HG02763 (cell line): ENCODE measurements around the gene NEUROD2.

ENCODE experiments used
- ATAC-seq: cut with Tn5 transposase; IDR thresholded peaks from one replicate; pipeline ENCODE4 v1.9.1; 2021; ENCODE audit warnings: mild to moderate bottlenecking, moderate library complexity; ENCODE audit not compliant: unreplicated experiment

The NEUROD2 gene

DNA sequence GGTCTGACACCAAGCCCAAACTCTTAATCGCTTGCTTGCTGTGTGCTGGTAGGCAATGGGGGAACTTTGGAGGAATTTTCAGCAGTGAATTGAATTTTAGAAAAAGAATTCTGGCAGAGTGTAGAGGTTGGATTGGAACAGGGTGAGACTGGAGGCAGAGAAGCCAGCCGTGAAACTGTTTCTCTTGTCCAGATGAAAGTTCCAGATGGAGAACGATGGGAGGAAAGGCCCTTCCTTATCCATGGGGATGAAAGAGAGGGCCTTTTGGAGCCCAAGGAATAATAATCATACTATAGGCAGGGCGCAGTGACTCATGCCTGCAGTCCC, 26.0 kb downstream of the NEUROD2 start:
- ATAC-seq: no peak

DNA sequence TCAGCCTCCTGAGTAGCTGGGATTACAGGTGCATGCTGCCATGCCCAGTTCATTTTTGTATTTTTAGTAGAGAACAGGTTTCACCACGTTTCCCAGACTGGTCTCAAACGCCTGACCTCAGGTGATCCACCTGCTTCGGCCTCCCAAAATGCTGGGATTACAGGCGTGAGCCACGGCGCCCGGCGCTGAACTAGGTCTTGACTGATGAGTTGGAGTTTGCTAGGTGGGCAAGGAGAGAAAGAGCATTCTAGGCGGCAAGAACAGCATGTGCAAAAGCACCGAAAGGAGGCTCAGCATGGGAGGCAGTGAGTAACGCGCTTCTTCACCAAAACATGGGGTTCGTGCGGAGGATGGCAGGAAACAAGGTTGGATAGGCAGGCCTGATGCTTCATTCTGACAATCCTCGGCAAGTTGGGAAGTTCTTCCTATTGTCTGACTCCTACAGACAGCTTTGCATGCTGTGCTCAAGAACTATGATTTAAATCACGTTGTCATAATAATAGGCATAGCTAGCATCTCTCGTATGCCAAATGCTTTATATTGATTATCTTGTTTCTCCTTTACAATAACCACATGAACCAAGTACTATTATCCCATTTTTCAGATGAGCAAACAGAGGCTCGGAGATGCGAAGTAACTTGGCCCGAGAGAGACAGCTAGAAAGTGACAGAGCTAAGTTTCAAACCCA, 26.5 kb downstream of the NEUROD2 start:
- ATAC-seq: no peak

DNA sequence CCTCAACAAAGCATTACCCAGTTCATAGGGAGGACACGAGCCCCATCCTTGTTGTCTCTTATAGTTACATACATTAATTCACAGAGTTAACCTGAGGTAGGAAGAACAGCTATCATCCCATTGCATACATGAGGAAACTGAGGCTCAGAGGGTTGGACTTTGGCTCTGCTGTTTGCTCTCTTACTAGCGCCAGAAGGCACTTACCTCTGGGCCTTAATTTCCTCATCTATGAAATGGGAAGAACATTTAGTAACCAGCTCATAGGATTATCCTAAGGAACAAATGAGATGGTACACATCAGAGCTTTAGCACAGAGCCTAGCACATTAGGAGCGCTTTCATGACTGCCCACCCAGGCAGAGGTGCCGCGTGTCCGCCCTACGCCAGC, 27.6 kb downstream of the NEUROD2 start:
- no peak for ATAC-seq

DNA sequence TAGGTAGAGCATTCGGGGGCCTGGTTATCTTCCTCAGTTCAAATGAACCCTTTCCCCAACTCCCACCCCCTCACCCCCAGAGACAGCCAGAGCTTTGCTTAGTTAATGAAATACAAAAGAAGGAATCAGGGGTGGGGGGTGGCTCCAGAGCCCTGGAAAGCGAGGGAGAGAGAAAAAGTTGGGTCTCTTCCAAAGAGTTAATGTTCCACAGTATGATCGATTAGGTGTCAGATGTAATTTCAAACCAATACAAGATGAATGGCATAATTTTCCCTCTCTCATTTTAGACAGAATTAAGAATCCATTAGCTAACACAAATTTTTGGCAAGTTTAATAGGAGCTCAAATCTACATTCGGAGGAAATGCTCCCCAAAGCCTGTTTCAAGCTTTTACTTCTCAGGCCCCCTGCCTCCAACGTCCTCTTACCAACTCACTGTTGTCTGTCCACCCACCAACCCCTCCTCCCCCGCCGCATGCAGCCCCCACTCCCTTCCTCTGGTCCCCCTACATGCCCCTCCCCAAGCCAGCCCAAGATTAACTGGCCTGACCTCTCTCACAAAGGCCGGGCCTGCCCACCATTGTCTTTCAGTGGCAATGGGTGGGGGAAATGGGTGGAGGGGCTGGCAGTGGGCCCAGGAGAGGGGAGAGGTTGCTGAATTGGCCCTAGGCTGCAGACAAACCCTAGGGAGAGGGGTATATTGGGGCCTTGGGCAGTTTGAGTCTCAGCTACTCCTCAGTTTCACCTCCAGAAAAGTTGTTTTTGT, 28.2 kb downstream of the NEUROD2 start:
- no peak for ATAC-seq

DNA sequence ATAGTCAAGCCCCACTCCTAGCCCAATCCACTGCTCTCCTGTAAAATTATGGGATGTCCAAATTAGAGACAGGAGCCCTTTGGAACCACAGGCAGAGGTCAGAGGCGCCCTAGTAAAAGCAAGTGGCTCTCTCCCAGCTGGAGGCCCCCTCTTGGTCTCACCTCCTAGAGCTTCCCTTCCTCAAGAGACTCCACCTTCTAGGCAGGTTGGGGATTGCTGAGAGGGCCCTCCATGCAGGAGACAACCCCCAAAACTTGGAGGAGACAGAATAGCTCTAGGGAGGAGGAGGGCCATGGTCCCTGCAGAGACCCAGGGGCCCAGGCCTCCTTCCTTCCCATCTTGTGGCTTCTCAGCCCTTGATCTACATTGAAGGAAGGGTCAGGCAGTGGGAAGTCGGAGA, 29.4 kb downstream of the NEUROD2 start:
- ATAC-seq: no peak

DNA sequence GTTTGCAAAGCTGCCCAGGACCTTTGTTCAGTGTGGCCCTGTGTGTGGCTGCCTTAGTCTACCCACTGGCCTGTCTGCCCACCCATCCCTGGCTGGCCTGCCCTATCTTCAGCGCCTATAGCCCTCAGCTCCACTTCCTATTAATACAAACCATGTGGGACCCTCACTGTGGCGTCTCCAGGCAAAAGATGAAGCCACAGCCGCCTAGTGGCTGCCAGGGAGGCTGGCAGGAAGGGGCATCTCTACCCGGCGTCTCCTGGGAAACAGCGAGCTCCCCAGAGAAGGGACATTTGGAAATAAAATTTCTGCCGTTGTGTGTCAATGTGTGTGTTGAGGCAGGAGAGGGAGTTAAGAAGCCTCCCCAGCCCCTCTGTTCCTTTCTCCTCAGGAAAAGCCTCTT, 31.5 kb downstream of the NEUROD2 start:
- ATAC-seq: no peak

DNA sequence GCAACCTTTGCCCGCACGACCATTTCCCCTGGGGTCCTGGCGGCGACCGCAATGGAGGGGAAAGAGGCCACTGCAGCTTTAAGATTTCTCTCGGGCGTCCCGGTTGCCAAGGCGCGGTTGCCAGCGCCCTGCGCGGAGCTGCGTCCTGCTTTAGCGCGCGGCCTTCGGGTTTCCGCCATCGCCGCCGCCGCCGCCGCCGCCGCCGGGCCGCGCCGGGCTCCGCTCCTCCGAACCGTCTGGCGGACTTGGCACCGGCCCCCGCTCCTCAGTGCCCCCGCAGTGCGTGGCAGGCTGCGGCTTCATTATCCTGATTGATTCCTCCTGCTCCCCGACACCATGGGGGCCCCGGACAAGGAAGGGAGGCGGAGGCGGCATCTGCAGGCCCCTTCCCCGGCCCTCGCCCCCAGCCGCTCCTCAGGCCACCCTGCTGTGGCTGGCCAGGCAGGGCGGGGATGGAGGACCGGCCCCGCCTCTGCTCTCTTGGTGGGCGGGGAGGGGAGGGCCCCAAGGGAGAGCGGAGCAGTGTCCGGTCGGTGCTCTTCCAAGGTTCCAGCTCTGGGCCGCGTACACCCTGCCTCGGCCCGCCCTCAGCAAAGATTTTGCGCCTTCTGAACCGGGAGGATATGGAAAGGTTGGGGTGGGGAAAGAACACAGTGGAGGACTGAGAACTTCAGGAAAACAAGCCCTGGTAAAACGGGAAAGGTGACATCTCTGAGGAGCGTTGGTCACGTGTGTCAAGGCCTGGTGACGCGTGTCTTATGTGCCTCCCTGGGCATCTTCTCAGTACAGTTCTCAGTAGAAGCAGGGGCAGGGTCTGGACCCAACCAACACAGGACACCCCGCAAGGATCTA, 34.0 kb downstream of the NEUROD2 start:
- no peak for ATAC-seq

DNA sequence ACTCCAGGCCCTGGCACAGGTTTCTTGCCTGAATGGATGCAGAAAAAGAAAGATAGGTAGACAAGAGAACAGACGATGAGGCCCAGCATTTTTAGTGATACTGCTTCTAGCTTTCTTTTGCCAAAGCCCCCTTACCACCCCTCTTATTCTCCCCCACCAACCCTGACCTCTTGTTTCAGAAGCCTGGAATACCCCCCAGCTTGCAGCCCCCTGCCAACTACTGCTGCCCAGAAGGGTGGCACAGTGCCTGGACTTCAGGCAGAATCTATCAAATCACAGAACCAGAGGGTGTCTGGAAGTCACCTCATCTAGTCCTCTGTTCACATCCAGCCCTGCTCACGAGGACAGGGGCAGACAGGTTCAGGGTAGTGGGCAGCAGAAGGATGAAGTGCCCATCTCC, 35.6 kb downstream of the NEUROD2 start:
- ATAC-seq: no peak

DNA sequence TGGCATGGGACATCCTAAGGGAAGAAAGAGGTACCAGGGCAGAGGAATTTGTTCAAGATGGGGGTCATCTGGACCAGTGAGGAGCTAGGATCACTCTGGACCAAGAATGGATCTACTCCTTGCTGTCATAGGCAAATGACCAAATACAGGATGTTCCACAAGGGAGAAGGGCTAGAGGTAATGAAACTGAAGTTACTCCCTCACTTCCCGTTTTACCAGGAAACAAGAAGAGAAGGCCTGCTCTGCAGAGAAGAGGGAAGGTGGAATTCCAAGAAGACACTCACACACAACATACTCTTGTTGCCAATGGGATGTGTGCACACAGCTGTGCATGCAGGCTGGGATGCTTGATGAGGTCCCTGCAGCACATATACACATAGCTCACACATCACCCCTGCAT, 38.6 kb downstream of the NEUROD2 start:
- ATAC-seq: no peak

DNA sequence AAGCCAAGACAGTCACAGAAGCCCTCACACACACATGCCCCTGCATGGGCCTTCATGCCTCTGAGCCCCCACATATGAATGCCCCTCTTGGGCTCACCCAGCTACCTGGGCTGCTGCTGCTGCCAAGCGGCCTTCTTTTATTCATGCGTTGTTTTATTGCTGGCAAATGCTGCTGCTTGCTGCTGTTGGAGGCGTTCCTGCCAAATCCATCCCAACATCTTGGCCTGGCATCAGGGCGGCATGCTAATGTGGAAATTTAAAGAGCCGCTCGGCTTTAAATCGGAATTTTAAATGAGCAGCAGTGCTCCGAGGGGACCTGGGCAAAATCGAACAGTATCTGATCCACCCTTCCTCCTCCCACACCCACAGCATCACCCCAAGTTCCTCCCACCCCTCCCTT, 39.0 kb downstream of the NEUROD2 start:
- no peak for ATAC-seq

DNA sequence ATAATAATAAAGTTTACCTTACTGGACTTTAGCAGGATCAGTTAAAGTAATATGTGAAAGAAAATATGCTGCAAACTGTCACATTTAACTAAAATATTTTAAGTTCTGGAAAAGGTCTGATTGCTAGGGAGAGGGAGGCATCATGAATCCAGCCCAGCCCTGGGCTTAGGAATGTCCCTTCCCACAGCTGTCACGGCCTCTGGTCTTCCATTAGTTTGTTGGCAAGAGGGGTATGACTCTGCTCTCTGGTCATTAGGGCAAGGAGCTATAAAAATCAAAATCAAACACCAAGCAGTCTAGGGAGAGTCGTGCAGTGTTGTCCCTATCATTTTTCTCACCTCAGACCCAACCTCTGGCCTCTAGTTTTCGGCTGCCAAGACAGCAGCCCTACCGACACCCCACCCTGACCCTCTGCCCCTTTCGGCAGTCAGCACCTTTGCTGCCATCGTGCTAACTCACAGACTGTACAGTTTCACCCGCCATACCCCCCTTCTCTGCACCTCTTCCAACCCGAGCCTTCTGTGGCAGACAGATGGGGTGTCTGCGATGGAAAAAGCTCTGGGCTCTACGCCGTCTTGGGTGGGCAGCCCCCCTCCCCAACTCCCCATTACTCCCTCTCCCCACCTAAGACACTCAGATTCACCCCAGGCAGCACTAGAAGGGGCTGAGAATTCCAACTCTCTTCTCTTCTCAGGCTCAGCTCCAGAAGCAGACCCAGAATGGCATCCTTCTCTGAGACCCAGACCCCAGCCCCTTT, 41.4 kb downstream of the NEUROD2 start:
- ATAC-seq: no peak

DNA sequence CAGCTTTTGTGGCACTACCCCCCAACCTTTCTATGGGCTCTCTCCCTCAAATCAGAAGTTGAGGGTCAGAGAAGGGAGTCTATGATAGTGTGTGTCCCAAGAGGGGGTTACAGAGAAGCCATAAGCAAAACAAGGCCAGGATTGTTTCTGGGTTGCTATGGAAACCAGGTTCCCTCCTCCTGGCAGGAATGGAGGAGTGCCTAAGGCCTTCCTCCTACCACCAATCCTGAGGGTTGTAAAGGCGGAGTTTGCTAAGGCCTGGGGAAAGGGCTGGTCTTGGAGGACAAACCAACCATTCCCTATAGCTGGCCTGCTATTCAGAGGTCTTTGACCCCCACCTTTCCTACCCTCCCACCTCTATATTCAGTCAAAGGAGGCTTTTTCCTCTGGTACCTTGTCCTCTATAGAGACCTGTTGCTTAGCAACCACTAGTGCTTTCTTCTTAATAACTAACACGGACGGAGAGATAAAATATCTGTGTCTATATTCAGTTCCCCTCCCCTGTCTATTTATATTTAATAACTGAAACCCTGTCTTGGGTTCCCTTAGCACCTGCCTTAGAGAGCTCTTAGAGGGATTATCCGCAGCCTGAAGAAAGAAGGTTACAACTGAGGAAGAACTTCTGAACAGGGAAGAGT, 43.4 kb downstream of the NEUROD2 start:
- ATAC-seq: no peak

DNA sequence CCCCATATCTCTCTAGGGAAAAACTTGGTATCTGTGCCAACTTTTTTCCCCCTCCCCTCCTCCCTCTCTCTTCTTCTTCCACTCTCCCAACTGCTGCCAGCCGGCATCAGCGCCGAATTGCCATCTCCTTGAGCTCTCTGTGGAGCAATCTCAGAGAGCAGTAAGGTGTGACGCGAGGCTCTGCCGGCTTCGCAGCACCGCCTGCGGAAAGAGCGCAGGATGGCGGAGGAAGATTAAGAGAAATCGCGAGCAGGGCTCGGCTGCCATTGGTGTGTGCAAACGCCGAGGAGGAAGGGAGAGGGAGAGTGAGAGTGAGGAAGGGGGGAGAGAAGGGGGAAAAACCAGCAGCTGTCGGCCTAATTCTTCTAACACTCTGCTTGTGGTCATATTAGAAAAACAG, 44.2 kb downstream of the NEUROD2 start:
- ATAC-seq: no peak

DNA sequence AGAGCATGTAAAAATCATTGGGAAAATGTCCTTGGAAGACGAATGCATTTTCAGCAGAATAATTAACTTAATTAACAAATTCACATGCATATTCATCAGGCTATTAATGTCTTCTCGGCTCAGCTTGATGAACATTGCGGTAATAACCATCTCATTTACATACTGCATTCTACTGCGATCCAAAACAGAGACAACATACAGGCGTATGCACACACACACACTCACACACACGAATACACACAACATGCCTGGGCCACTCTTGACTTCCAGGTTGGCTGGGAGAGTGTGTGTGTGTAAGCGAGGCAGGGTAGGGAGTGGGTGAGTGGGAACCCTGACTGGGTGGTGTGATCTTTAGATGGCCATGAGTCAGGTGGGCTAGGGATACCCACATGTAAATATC, 44.7 kb downstream of the NEUROD2 start:
- no peak for ATAC-seq

DNA sequence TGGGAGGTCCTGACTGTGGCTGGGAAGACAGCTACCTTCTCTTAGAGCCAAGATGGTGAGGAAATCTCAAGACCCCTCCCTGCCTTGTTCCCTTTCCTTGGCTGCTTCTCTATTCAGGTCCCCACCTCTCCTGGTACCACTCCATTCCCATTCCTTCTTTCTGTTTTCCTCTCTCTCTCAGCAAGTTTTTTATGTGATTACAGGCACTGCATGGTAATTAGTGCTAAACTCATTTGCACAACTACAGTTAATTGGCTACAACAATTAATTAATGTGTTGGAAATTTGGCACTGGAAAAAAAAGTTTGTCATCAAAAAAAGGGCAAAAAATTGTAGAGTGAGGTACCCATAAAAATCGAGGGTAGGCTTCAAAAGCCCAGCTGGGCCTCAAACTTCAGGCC, 45.3 kb downstream of the NEUROD2 start:
- ATAC-seq: no peak

DNA sequence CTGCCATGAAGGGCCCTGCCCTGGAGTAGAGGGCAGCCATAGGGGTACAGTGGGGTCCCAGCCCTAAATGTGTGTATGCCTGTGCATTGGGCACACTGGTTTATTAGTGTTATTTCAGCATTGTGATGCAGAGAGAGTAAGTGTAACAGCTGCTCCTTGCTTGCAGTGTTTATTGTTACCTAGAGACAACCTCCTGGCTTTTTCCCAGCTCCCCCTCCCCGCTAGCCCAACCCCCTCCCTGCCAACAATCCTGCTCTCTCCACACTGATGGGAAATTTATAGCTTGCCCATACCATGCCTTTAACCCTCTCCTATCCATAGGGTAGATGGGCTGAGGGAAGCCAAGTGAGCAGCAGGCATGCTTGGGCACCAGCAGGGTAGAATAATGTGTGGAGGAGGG, 51.3 kb downstream of the NEUROD2 start:
- ATAC-seq: no peak

DNA sequence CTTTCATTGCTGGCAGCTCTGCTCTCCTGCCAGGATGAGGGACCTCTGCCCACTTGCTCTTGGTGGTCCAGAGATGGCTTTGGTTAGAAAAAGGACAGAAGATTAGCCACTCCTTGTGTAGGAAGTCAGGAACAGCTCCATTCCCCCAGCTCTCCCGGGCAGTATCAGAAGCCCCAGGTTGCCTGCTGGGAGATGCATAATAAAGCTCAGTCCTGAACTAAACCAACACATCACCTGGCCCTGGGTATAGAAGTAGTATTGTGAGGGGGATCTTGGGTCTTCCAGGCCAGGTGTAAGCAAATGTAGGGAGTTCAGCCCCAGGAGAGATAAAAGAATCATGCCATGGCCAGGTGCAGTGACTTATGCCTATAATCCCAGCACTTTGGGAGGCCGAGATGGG, 52.4 kb downstream of the NEUROD2 start:
- no peak for ATAC-seq
